H1 (cell line): ENCODE measurements around the gene IL20RB. TPM values are rescaled to one million over a fixed set of nuclear protein-coding genes. Genes with fewer than 3 reads are reported as not detected.
A peak's percentile ranks its signal among the peaks of the same experiment; 100 is the strongest.

Experiments
- CTCF ChIA-PET: fragments of 300-600 bp; sonication (Branson Sonifier 250); formaldehyde crosslinking; loops from one replicate; lab custom pipeline; 2021; ENCODE audit not compliant: partially characterized antibody; lab: Charles Lee
- POLR2A ChIA-PET: fragments of 300-600 bp; sonication (Branson Sonifier 250); formaldehyde crosslinking; loops from one replicate; lab custom pipeline; 2021; ENCODE audit warnings: inconsistent platforms; ENCODE audit not compliant: partially characterized antibody; lab: Charles Lee
- DNase-seq, 2 experiments: peaks; one replicate each; pipeline versions ENCODE4 v3.0.0 to v3.0.0-alpha.2; 2010 to 2022; ENCODE audit warnings: low spot score in 2 of 2, low read depth in 1 of 2, mixed read lengths in 1 of 2
- FAIRE-seq: peaks from 2 replicates; lab custom pipeline; 2011; peaks lifted over from hg19 to GRCh38; lab: Jason Lieb, UNC
- H2AFZ ChIP-seq: 2 replicates; pipeline ENCODE4 v1.8.1; 2012; ENCODE audit warnings: low read length, inconsistent platforms
- H2AK5ac ChIP-seq: 2 replicates; pipeline ENCODE4 v1.6.1; 2013; ENCODE audit warnings: low read depth, low read length
- H2BK120ac ChIP-seq: replicated peaks from 2 replicates; pipeline ENCODE3; 2013; ENCODE audit warnings: low read depth, low read length, inconsistent platforms
- H2BK12ac ChIP-seq: 2 replicates; pipeline ENCODE4 v1.6.1; 2013; ENCODE audit warnings: low read depth, low read length
- H2BK15ac ChIP-seq: 2 replicates; pipeline ENCODE4 v1.6.1; 2013; ENCODE audit warnings: low read length
- H2BK20ac ChIP-seq: 2 replicates; pipeline ENCODE4 v1.6.1; 2013; ENCODE audit warnings: low read length
- H2BK5ac ChIP-seq: 2 replicates; pipeline ENCODE4 v1.6.1; 2013; ENCODE audit warnings: low read depth, low read length
- H3K14ac ChIP-seq: 2 replicates; pipeline ENCODE4 v1.6.1; 2013; ENCODE audit warnings: inconsistent platforms; ENCODE audit not compliant: insufficient read length
- H3K18ac ChIP-seq: 2 replicates; pipeline ENCODE4 v1.6.1; 2013; ENCODE audit warnings: low read length; ENCODE audit errors: extremely low read depth
- H3K23ac ChIP-seq: 2 replicates; pipeline ENCODE4 v1.6.1; 2013; ENCODE audit warnings: inconsistent platforms; ENCODE audit not compliant: insufficient read length
- H3K23me2 ChIP-seq: 2 replicates; pipeline ENCODE4 v1.6.1; 2013; ENCODE audit warnings: low read depth, low read length
- H3K27ac ChIP-seq: 2 replicates; pipeline ENCODE4 v1.6.1; 2011; ENCODE audit warnings: low read depth, low read length, inconsistent platforms
- H3K27me3 ChIP-seq, 4 experiments: replicated peaks in 1 of 4; 1 replicate in 1 of 4; 2 replicates in 3 of 4; pipeline versions ENCODE4 v1.6.1 to v1.8.1; 2011 to 2013; ENCODE audit warnings: low read length in 3 of 4, mild to moderate bottlenecking in 3 of 4, inconsistent platforms in 2 of 4, mixed read lengths in 2 of 4, moderate library complexity in 1 of 4; ENCODE audit not compliant: control insufficient read depth in 3 of 4, insufficient read depth in 3 of 4; ENCODE audit errors: extremely low read depth in 1 of 4
- H3K36me3 ChIP-seq, 4 experiments: 2 replicates each; pipeline versions ENCODE4 v1.6.1 to v1.8.1; 2011 to 2013; ENCODE audit warnings: mild to moderate bottlenecking in 4 of 4, low read length in 3 of 4, moderate library complexity in 2 of 4, control low read depth in 1 of 4, inconsistent platforms in 1 of 4; ENCODE audit not compliant: insufficient read depth in 4 of 4, control insufficient read depth in 2 of 4
- H3K4ac ChIP-seq: replicated peaks from 2 replicates; pipeline ENCODE3; 2013; ENCODE audit warnings: low read length, low read depth, mixed read lengths, inconsistent platforms; ENCODE audit not compliant: insufficient read length
- H3K4me1 ChIP-seq, 4 experiments: replicated peaks in 1 of 4; 1 replicate in 1 of 4; 2 replicates in 3 of 4; pipeline versions ENCODE4 v1.6.1 to v1.8.1; 2011 to 2013; ENCODE audit warnings: low read length in 3 of 4, inconsistent platforms in 2 of 4, mixed read lengths in 1 of 4; ENCODE audit not compliant: insufficient read depth in 4 of 4, control insufficient read depth in 3 of 4
- H3K4me2 ChIP-seq, 2 experiments: 2 replicates each; pipeline versions ENCODE4 v1.6.1 to v1.8.1; 2011 to 2013; ENCODE audit warnings: low read depth in 2 of 2, low read length in 2 of 2, control low read depth in 1 of 2, inconsistent platforms in 1 of 2, mild to moderate bottlenecking in 1 of 2; ENCODE audit not compliant: insufficient read depth in 1 of 2
- H3K4me3 ChIP-seq, 4 experiments: fragments of 200-600, 300-600 bp in 1 of 4; sonication (generic), shearing (Covaris generic), sonication (Bioruptor Twin) in 1 of 4; 2 replicates each; pipeline versions ENCODE4 v1.5.1 to v1.8.1; 2011 to 2016; ENCODE audit warnings: low read length in 4 of 4, low read depth in 3 of 4, control low read depth in 2 of 4, inconsistent platforms in 2 of 4, mild to moderate bottlenecking in 2 of 4, mixed read lengths in 1 of 4, moderate library complexity in 1 of 4; ENCODE audit not compliant: insufficient read depth in 2 of 4; ENCODE audit errors: extremely low read depth in 1 of 4
- H3K56ac ChIP-seq: replicated peaks from 2 replicates; pipeline ENCODE3; 2013; ENCODE audit warnings: low read depth, mild to moderate bottlenecking, mixed read lengths, low read length, inconsistent platforms; ENCODE audit not compliant: insufficient read length
- H3K79me1 ChIP-seq: 2 replicates; pipeline ENCODE4 v1.6.1; 2013; ENCODE audit warnings: low read depth, low read length, control low read depth
- H3K79me2 ChIP-seq, 2 experiments: 2 replicates each; pipeline versions ENCODE4 v1.6.1 to v1.8.1; 2012 to 2013; ENCODE audit warnings: low read length in 2 of 2, mild to moderate bottlenecking in 2 of 2, inconsistent platforms in 1 of 2; ENCODE audit not compliant: insufficient read depth in 2 of 2, control insufficient read depth in 1 of 2
- H3K9ac ChIP-seq, 4 experiments: replicated peaks in 1 of 4; 1 replicate in 1 of 4; 2 replicates in 3 of 4; pipeline versions ENCODE4 v1.6.1 to v1.8.1; 2011 to 2013; ENCODE audit warnings: low read depth in 3 of 4, low read length in 3 of 4, control low read depth in 2 of 4, mild to moderate bottlenecking in 2 of 4, moderate library complexity in 2 of 4, inconsistent platforms in 1 of 4; ENCODE audit errors: extremely low read depth in 1 of 4
- H3K9me3 ChIP-seq, 2 experiments: 2 replicates each; pipeline versions ENCODE4 v1.6.1 to v1.8.1; 2012 to 2013; ENCODE audit warnings: mild to moderate bottlenecking in 2 of 2, moderate library complexity in 2 of 2, control low read depth in 1 of 2, inconsistent platforms in 1 of 2, low read depth in 1 of 2, low read length in 1 of 2, mixed read lengths in 1 of 2; ENCODE audit not compliant: insufficient read depth in 2 of 2
- H4K20me1 ChIP-seq, 2 experiments: replicated peaks in 1 of 2; 2 replicates each; pipeline versions ENCODE3 to v1.8.1; 2011 to 2013; ENCODE audit warnings: inconsistent platforms in 2 of 2, low read length in 2 of 2, mild to moderate bottlenecking in 1 of 2; ENCODE audit not compliant: insufficient read depth in 2 of 2, control insufficient read depth in 1 of 2
- H4K5ac ChIP-seq: 2 replicates; pipeline ENCODE4 v1.6.1; 2013; ENCODE audit warnings: low read length, low read depth, mixed read lengths, inconsistent platforms; ENCODE audit not compliant: insufficient read length
- H4K8ac ChIP-seq: 2 replicates; pipeline ENCODE4 v1.8.0; 2013; ENCODE audit warnings: mild to moderate bottlenecking, moderate library complexity, low read length, inconsistent platforms; ENCODE audit not compliant: insufficient read depth; ENCODE audit errors: extremely low read depth
- H4K91ac ChIP-seq: replicated peaks from 2 replicates; pipeline ENCODE3; 2013; ENCODE audit warnings: low read length, mixed read lengths, inconsistent platforms; ENCODE audit not compliant: insufficient read length
- ASH2L ChIP-seq: fragments of 200-600, 300-600 bp; sonication (generic); IDR thresholded peaks from one replicate; pipeline ENCODE4 v1.7.1; 2017; ENCODE audit warnings: low read length
- ATF2 ChIP-seq: IDR thresholded peaks from 2 replicates; pipeline ENCODE4 v1.6.1; 2012; ENCODE audit warnings: low read length, inconsistent platforms
- BCL11A ChIP-seq, 2 experiments: IDR thresholded peaks; one replicate each; pipeline ENCODE4 v1.6.1; 2011; ENCODE audit warnings: low read depth in 2 of 2, low read length in 2 of 2, mild to moderate bottlenecking in 2 of 2
- CBX5 ChIP-seq: fragments of 300-800, 300-1000 bp; sonication (generic); IDR thresholded peaks from 2 replicates; pipeline ENCODE4 v1.7.1; 2016; ENCODE audit warnings: antibody characterized with exemption, low read length, low read depth
- CEBPB ChIP-seq: IDR thresholded peaks from 2 replicates; pipeline ENCODE4 v1.6.1; 2012; ENCODE audit warnings: low read depth, low read length
- EP300 ChIP-seq, 2 experiments: IDR thresholded peaks; 1 replicate in 1 of 2; 2 replicates in 1 of 2; pipeline ENCODE4 v1.6.1; 2011 to 2012; ENCODE audit warnings: low read depth in 2 of 2, low read length in 2 of 2, mild to moderate bottlenecking in 2 of 2, borderline replicate concordance in 1 of 2, inconsistent platforms in 1 of 2, moderate library complexity in 1 of 2
- EZH2 ChIP-seq: fragments of 200-600 bp; sonication (generic); IDR thresholded peaks from 2 replicates; pipeline ENCODE4 v1.7.1; 2012; ENCODE audit warnings: low read depth, mild to moderate bottlenecking, moderate library complexity, low read length, inconsistent platforms; ENCODE audit not compliant: severe bottlenecking
- GABPA ChIP-seq: IDR thresholded peaks from 2 replicates; pipeline ENCODE4 v1.6.1; 2011; ENCODE audit warnings: mild to moderate bottlenecking, low read length, moderate library complexity, borderline replicate concordance; ENCODE audit not compliant: insufficient read depth
- MAFK ChIP-seq: IDR thresholded peaks from 2 replicates; pipeline ENCODE4 v1.6.1; 2012; ENCODE audit warnings: low read depth, mild to moderate bottlenecking, improper control_type of control experiment, low read length
- MAX ChIP-seq: IDR thresholded peaks from 2 replicates; pipeline ENCODE4 v1.6.1; 2012; ENCODE audit warnings: inconsistent platforms
- POLR2AphosphoS5 ChIP-seq: IDR thresholded peaks from 2 replicates; pipeline ENCODE4 v1.6.1; 2011; ENCODE audit warnings: low read depth, low read length
- WGBS, 2 experiments: shearing (Covaris generic) in 1 of 2; methylation state at CpG; one replicate each; pipeline versions ENCODE4 v1.1.6 to v1.1.7; 2013 to 2015; ENCODE audit warnings: low lambda C conversion rate in 2 of 2, mixed read lengths in 2 of 2, inconsistent platforms in 1 of 2, low coverage in 1 of 2, missing lambda C conversion rate in 1 of 2; ENCODE audit not compliant: insufficient replicate concordance in 2 of 2, insufficient coverage in 1 of 2, insufficient read length in 1 of 2; ENCODE audit errors: extremely low coverage in 1 of 2, missing lambda C conversion rate in 1 of 2; 5-methylcytosine and 5-hydroxymethylcytosine counted together
- polyA plus RNA-seq, 7 experiments: library from polyadenylated mRNA; depleted of rRNA in 3 of 7; stranded (reverse) in 5 of 7; unstranded in 2 of 7; fragments of >200 nt in 5 of 7; fragments of 200-250 nt in 2 of 7; gene quantifications; 1 replicate in 5 of 7; 2 replicates in 1 of 7; 4 replicates in 1 of 7; pipeline versions ENCODE4 v1.2.1 to v1.2.3, GENCODE V29; 2011 to 2013; ENCODE audit warnings: missing spikeins in 2 of 7, mixed read lengths in 2 of 7
- total RNA-seq: library from RNA; stranded (reverse); fragmentation: NEBNext Ultra II Directional; extraction: Animal tissue kit (Norgen Biotek cat#: 25700); gene quantifications from 2 replicates; pipeline ENCODE4 v1.2.1, GENCODE V29; 2021

IL20RB gene
- total and polyA plus RNA-seq, 2 of the 8 experiments (the other 6 are each of a cell fraction or from before 2014, with no cell fraction given), result 1.6 to 1.8 TPM

GRCh38 chr3:137035631-137036030 lies 77.8 kb downstream of the IL20RB start:
- CTCF ChIA-PET, result interaction anchor here (0.5 to 2.4 kb wide), 13 partner anchors 9 to 437 kb away, joined by 3 to 10 read pairs (median 3); no protein-coding TSS in a partner anchor
- FAIRE-seq, result no peak
- 0 out of 2 replicates have a peak overlapping the region, but pooled peaks have one; percentile 34 for H2BK20ac ChIP-seq
- H4K91ac ChIP-seq, result no peak overlapping the region
- H3K4me3 ChIP-seq, result no peak overlapping the region
- no peaks in the 10 kb centered on the region; a peak in 1 of 8 replicates for H3K36me3 ChIP-seq
- peaks cover 4% of the 10 kb centered on the region; the same call in 1 of the 2 replicates for H3K23me2 ChIP-seq
- peaks cover 0 to 13% (median 3%) of the 10 kb centered on the region in 4 experiments; a peak in 5 of 7 replicates for H3K4me1 ChIP-seq
- H2BK12ac ChIP-seq, result no peak overlapping the region; the same call in 1 of the 2 replicates
- no peaks in the 10 kb centered on the region for H3K9me3 ChIP-seq
- no peak overlapping the region for H3K27ac ChIP-seq
- H2AFZ ChIP-seq, result peak overlapping the region; percentile 81; the same call in 1 of the 2 replicates
- no peak overlapping the region for H3K9ac ChIP-seq
- WGBS, 2 experiments, result 81% methylated on average over 5 of the region's 5 CpGs; no CpG with 5 or more reads in 1 of the 2 experiments
- H4K5ac ChIP-seq, result no peak overlapping the region
- POLR2A ChIA-PET, result interaction anchor here (1.0 kb wide), 1 partner anchor 14 kb away, joined by 3 read pairs; no protein-coding TSS in a partner anchor
- H3K18ac ChIP-seq, result no peak overlapping the region
- H2BK5ac ChIP-seq, result no peak overlapping the region
- DNase-seq, result peak in 1 of 2 experiments; percentile 63
- no peak overlapping the region for H3K56ac ChIP-seq
- H3K79me1 ChIP-seq, result no peaks in the 10 kb centered on the region
- H2BK15ac ChIP-seq, result no peak overlapping the region
- no peak overlapping the region for H4K8ac ChIP-seq
- peaks cover 0 to 22% (median 11%) of the 10 kb centered on the region in 4 experiments; a peak in 6 of 7 replicates for H3K27me3 ChIP-seq
- no peak overlapping the region for H3K4me2 ChIP-seq
- no peak overlapping the region for H3K23ac ChIP-seq
- H3K4ac ChIP-seq, result no peak overlapping the region
- H2BK120ac ChIP-seq, result no peak overlapping the region
- no peaks in the 10 kb centered on the region for H4K20me1 ChIP-seq
- no peak overlapping the region for H3K14ac ChIP-seq
- no peak overlapping the region for H2AK5ac ChIP-seq
- H3K79me2 ChIP-seq, result no peaks in the 10 kb centered on the region
- no peak for TF ChIP-seq MAFK
- no peak for TF ChIP-seq POLR2AphosphoS5
- TF ChIP-seq EP300 (IDR thresholded peaks at IDR 0.05; ENCODE audit: borderline replicate concordance in 1 of 2, low read depth in 2 of 2, low read length in 2 of 2), result no peak
- TF ChIP-seq ATF2, result no peak
- no peak for TF ChIP-seq GABPA
- no peak for TF ChIP-seq BCL11A (IDR thresholded peaks at IDR 0.05; ENCODE audit: low read depth in 2 of 2, low read length in 2 of 2)
- TF ChIP-seq MAX, result peak; percentile 62
- no peak for TF ChIP-seq CBX5
- no peak for TF ChIP-seq EZH2
- no peak for TF ChIP-seq ASH2L
- no peak for TF ChIP-seq CEBPB
